GM21528 (cell line): ENCODE measurements around the gene SMOC2.

Experiments
- ATAC-seq: cut with Tn5 transposase; IDR thresholded peaks from one replicate; pipeline ENCODE4 v1.9.1; 2021; ENCODE audit warnings: mild to moderate bottlenecking, moderate library complexity; ENCODE audit not compliant: unreplicated experiment, low FRiP score

SMOC2 gene

GRCh38 chr6:168440520-168441433, at the start of gene SMOC2:
SMOC2 (plus strand) TSS chr6:168441184; CDS start chr6:168441371, 187 bp downstream.
- no peak for ATAC-seq

- ATAC-seq: no peak
Observed at GRCh38 chr6:168393126-168393870, 47.7 kb upstream of the SMOC2 start.

GRCh38 chr6:168394606-168395005, 46.4 kb upstream of the SMOC2 start:
- ATAC-seq: no peak

- ATAC-seq: no peak
Observed at GRCh38 chr6:168395983-168396382, 45.0 kb upstream of the SMOC2 start.

GRCh38 chr6:168396561-168396960, 44.4 kb upstream of the SMOC2 start:
- ATAC-seq: no peak

GRCh38 chr6:168397012-168397411, 44.0 kb upstream of the SMOC2 start:
- no peak for ATAC-seq

GRCh38 chr6:168400037-168400436, 40.9 kb upstream of the SMOC2 start:
- ATAC-seq: no peak

- ATAC-seq: no peak
Observed at GRCh38 chr6:168403370-168404005, 37.5 kb upstream of the SMOC2 start.

- no peak for ATAC-seq
Observed at GRCh38 chr6:168404560-168404959, 36.4 kb upstream of the SMOC2 start.

- ATAC-seq: no peak
Observed at GRCh38 chr6:168407842-168408241, 33.1 kb upstream of the SMOC2 start.

- no peak for ATAC-seq
Observed at GRCh38 chr6:168408504-168409136, 32.4 kb upstream of the SMOC2 start.

GRCh38 chr6:168410035-168410434, 30.9 kb upstream of the SMOC2 start:
- no peak for ATAC-seq

GRCh38 chr6:168410554-168411011, 30.4 kb upstream of the SMOC2 start:
- ATAC-seq: no peak

- ATAC-seq: no peak
Observed at GRCh38 chr6:168411130-168411529, 29.9 kb upstream of the SMOC2 start.

GRCh38 chr6:168411793-168412192, 29.2 kb upstream of the SMOC2 start:
- no peak for ATAC-seq

- ATAC-seq: no peak
Observed at GRCh38 chr6:168412456-168412855, 28.5 kb upstream of the SMOC2 start.

- ATAC-seq: no peak
Observed at GRCh38 chr6:168413018-168413720, 27.8 kb upstream of the SMOC2 start.

GRCh38 chr6:168413856-168414255, 27.1 kb upstream of the SMOC2 start:
- ATAC-seq: no peak

GRCh38 chr6:168414336-168415097, 26.5 kb upstream of the SMOC2 start:
- ATAC-seq: no peak
